GM13977 (cell line): Measurements from ENCODE around the gene MEMO1.
A peak's percentile ranks its signal among the peaks of the same experiment; 100 is the strongest.

Experiments
- DNase-seq: peaks from one replicate; pipeline ENCODE4 v3.0.0; 2012; ENCODE audit warnings: low spot score
- CTCF ChIP-seq: IDR thresholded peaks from 2 replicates; pipeline ENCODE4 v1.5.1; 2012; ENCODE audit warnings: mild to moderate bottlenecking, control low read depth; ENCODE audit not compliant: insufficient read depth; ENCODE audit errors: extremely low read depth, missing control alignments
- in situ Hi-C: fragments of 300-500 bp; cut with MboI; formaldehyde crosslinking; loops from one replicate; pipeline ENCODE4 v1.12.0; 2022; ENCODE audit warnings: low sequenced_read_pairs, low pct_unique_long_range_greater_than_20kb, mixed read lengths, inconsistent platforms; ENCODE audit not compliant: unreplicated experiment

Gene MEMO1

DNA sequence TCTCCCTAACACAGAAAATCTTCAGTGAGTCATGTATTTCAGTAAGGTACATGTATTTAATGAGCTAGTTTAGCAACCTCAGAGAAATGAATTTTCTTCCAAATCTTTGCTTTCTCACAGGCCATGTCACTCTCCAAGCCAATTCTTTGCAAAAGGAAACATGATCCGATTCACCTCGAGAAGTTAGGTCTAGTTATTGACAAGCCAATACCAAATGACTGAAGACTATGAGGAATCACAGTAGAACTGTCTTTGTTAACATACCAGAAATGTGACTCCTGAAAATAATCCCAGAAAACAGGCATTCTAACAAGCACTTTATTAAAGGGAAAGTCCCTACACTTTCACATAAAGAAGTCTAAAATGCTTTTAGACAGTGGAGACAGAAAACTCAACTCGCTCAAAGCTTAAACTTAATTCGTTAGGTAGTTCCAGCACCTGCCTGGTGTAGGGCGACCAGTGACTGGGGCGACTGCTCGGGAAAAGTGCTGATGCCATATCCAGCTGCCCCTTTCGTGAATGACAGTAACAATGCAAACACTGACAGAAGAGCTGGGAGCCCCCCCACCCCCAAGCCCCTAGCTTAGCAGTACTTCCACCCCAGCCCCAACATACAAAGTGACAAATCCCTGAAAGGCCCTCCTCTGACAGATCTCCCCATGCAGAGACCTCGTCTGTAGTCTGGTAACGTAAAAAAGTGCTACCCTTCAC is 1.8 kb downstream of the MEMO1 start:
- in situ Hi-C loops = no loop called here
- TF ChIP-seq CTCF = no peak
- DNase-seq = peak; percentile 21

DNA sequence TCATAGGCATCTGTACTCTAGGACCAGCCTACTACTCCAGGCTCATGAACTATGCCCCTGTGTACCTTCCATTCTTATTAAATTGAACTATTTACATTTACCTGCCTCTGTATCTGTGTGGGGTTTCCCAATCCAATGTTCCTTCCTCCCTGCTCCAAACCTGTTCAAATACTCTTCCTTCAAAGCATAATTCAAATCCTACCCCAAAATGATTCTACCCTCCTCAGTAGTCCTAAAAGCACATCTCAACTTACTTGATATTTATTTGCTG is 3.8 kb downstream of the MEMO1 start:
- TF ChIP-seq CTCF = no peak
- no peak for DNase-seq
- in situ Hi-C loops = no loop called here

- in situ Hi-C loops = no loop called here
- no peak for DNase-seq
- no peak for TF ChIP-seq CTCF
These were observed 5.3 kb downstream of the MEMO1 start for GRCh38 chr2:32005371-32005976.

DNA sequence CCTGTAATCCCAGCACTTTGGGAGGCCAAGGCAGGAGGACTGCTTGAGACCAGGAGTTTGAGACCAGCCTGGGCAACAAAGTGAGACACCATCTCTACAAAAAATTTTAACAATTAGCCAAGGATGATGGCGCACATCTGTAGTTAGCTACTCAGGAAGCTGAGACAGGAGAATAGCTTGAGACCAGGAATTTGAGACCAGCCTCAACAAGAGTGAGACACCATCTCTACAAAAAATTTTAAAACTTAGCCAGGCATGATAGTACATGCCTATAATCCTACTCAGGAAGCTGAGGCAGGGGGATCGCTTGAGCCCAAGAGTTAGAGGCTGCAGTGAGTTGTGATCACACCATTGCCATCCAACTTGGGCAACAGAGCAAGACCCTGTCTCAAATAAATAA is 7.0 kb downstream of the MEMO1 start:
- no peak for DNase-seq
- no peak for TF ChIP-seq CTCF
- in situ Hi-C loops = no loop called here

DNA sequence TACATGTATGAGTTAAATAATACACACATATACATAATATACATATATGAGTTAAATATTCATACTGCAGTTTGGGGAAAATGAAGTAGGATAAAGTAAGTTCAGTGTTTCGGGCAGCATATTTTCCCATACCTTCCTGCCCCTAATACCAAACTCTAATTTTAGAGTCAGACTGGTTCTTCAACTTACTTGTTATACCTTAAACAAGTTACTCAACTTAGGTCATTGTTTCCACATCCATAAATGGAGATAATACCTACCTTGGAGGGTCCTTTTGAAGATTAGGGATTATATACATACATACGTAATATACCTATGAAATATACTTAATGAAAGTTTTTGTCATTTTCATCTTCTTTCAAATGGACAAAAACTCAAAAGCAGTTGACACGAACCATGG is 8.4 kb downstream of the MEMO1 start:
- no peak for TF ChIP-seq CTCF
- no peak for DNase-seq
- in situ Hi-C loops = no loop called here

DNA sequence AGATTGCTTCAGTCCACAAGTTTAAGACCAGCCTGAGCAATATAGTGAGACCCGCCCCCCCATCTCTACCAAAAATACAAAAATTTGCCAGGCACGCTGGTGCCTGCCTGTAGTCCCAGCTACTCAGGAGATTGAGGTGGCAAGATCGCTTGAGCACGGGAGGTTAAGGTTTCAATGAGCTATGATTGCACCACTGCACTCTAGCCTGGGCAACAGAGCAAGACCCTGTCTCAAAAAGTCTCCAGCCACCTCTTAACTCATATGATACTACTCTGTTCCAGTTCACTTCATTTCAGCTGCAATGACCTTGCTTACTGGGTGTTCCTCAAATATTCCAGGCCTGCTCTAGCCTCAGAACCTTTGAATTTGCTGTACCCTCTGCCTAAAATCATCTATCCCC is 11.4 kb downstream of the MEMO1 start:
- in situ Hi-C loops = no loop called here
- DNase-seq = no peak
- no peak for TF ChIP-seq CTCF
